Measurements from ENCODE around the gene ATXN1. TPM values are rescaled to one million over a fixed set of nuclear protein-coding genes. Genes with fewer than 3 reads are reported as not detected.

ATXN1 gene
- total and polyA plus RNA-seq, 2 of the 8 experiments (the other 6 are each of a cell fraction or from before 2014, with no cell fraction given) = 1.6 to 4.0 TPM

GRCh38 chr6:16296061-16296670 is 465.1 kb downstream of the ATXN1 start:
- H2BK15ac ChIP-seq (ENCODE audit: low read length) = no peak overlapping the region
- no peak overlapping the region for H3K27ac ChIP-seq (ENCODE audit: low read depth, low read length)
- H3K14ac ChIP-seq (ENCODE audit: insufficient read length) = no peak overlapping the region
- no peak overlapping the region for H3K4me3 ChIP-seq (ENCODE audit: extremely low read depth in 1 of 4, insufficient read depth in 2 of 4, low read depth in 3 of 4, low read length in 4 of 4)
- TF ChIP-seq GABPA (IDR thresholded peaks at IDR 0.05; ENCODE audit: borderline replicate concordance, insufficient read depth, low read length) = no peak
- no peak for TF ChIP-seq RFX5 (IDR thresholded peaks at IDR 0.05; ENCODE audit: borderline replicate concordance, low read depth, low read length)
- no peak for TF ChIP-seq CEBPB (IDR thresholded peaks at IDR 0.05; ENCODE audit: low read depth, low read length)
- TF ChIP-seq NRF1 (IDR thresholded peaks at IDR 0.05; ENCODE audit: low read depth, low read length) = no peak
- TF ChIP-seq TEAD4 (IDR thresholded peaks at IDR 0.05; ENCODE audit: low read depth, low read length) = no peak
- TF ChIP-seq SIN3A (conservative IDR thresholded peaks at IDR 0.05 in 1 of 2, IDR thresholded peaks at IDR 0.05 in 1 of 2; ENCODE audit: low read depth in 1 of 2, low read length in 2 of 2) = no peak
- no peak for TF ChIP-seq SIRT6 (IDR thresholded peaks at IDR 0.05; ENCODE audit: low read length)
- no peaks in the 10 kb centered on the region for H3K9me3 ChIP-seq (ENCODE audit: insufficient read depth in 2 of 2, low read depth in 1 of 2, low read length in 1 of 2)
- WGBS, 2 experiments (ENCODE audit: extremely low coverage in 1 of 2, insufficient coverage in 1 of 2, insufficient read length in 1 of 2, insufficient replicate concordance in 2 of 2, low coverage in 1 of 2, low lambda C conversion rate in 2 of 2, missing lambda C conversion rate in 1 of 2) = 90% methylated on average over 7 of the region's 7 CpGs; no CpG with 5 or more reads in 1 of the 2 experiments
- no peak overlapping the region for H2BK20ac ChIP-seq (ENCODE audit: low read length)
- H3K79me2 ChIP-seq (ENCODE audit: control insufficient read depth in 1 of 2, insufficient read depth in 2 of 2, low read length in 2 of 2) = no peaks in the 10 kb centered on the region
- H3K18ac ChIP-seq (ENCODE audit: extremely low read depth, low read length) = no peak overlapping the region
- no peak overlapping the region for H2BK12ac ChIP-seq (ENCODE audit: low read depth, low read length)
- H2AFZ ChIP-seq (ENCODE audit: low read length) = no peak overlapping the region
- H2BK120ac ChIP-seq (replicated peaks; ENCODE audit: low read depth, low read length) = no peak overlapping the region
- FAIRE-seq (no peak), DNase-seq (ENCODE audit: low read depth in 1 of 2, low spot score in 2 of 2) (no peak)
- H3K79me1 ChIP-seq (ENCODE audit: low read depth, low read length) = no peaks in the 10 kb centered on the region
- H3K4me1 ChIP-seq (replicated peaks in 1 of 4; ENCODE audit: control insufficient read depth in 3 of 4, insufficient read depth in 4 of 4, low read length in 3 of 4) = no peaks in the 10 kb centered on the region
- H3K4ac ChIP-seq (replicated peaks; ENCODE audit: insufficient read length, low read depth, low read length) = no peak overlapping the region
- no peaks in the 10 kb centered on the region for H3K23me2 ChIP-seq (ENCODE audit: low read depth, low read length)
- H2AK5ac ChIP-seq (ENCODE audit: low read depth, low read length) = no peak overlapping the region
- H3K36me3 ChIP-seq (ENCODE audit: control insufficient read depth in 2 of 4, insufficient read depth in 4 of 4, low read length in 3 of 4) = no peaks in the 10 kb centered on the region
- H4K5ac ChIP-seq (ENCODE audit: insufficient read length, low read depth, low read length) = no peak overlapping the region
- no peaks in the 10 kb centered on the region for H4K20me1 ChIP-seq (replicated peaks in 1 of 2; ENCODE audit: control insufficient read depth in 1 of 2, insufficient read depth in 2 of 2, low read length in 2 of 2)
- no peak overlapping the region for H3K23ac ChIP-seq (ENCODE audit: insufficient read length)
- no peak overlapping the region for H3K56ac ChIP-seq (replicated peaks; ENCODE audit: insufficient read length, low read depth, low read length)
- H3K9ac ChIP-seq (replicated peaks in 1 of 4; ENCODE audit: extremely low read depth in 1 of 4, low read depth in 3 of 4, low read length in 3 of 4) = no peak overlapping the region
- H4K91ac ChIP-seq (replicated peaks; ENCODE audit: insufficient read length, low read length) = no peak overlapping the region
- no peak overlapping the region for H4K8ac ChIP-seq (ENCODE audit: extremely low read depth, insufficient read depth, low read length)
- no peaks in the 10 kb centered on the region for H3K27me3 ChIP-seq (replicated peaks in 1 of 4; ENCODE audit: control insufficient read depth in 3 of 4, extremely low read depth in 1 of 4, insufficient read depth in 3 of 4, low read length in 3 of 4)
- H3K4me2 ChIP-seq (ENCODE audit: insufficient read depth in 1 of 2, low read depth in 2 of 2, low read length in 2 of 2) = no peak overlapping the region
- ChIA-PET POLR2A (ENCODE audit: partially characterized antibody) (no interaction called here), CTCF (ENCODE audit: partially characterized antibody) (interaction anchor here (0.6 to 4.8 kb wide), 4 partner anchors 10 to 1411 kb away, joined by 3 to 18 read pairs (median 4); no protein-coding TSS in a partner anchor)
- H2BK5ac ChIP-seq (ENCODE audit: low read depth, low read length) = no peak overlapping the region
